Stomach smooth muscle (tissue), 2 donors: ENCODE data around the gene MORN3.
"Not testable (repeated sequence)": the region's sequence is repeated elsewhere in the genome, so short reads cannot be mapped to it uniquely, and the experiment has no call there.

Experiments
- H3K27ac ChIP-seq: one replicate; pipeline ENCODE4 v1.7.0; 2013; ENCODE audit warnings: mild to moderate bottlenecking, low read length, inconsistent platforms
- H3K27me3 ChIP-seq, 2 donors: one replicate each; pipeline ENCODE4 v1.7.0; 2013; ENCODE audit warnings: low read length in 2 of 2; ENCODE audit not compliant: insufficient read depth in 2 of 2, control insufficient read depth in 1 of 2
- H3K36me3 ChIP-seq, 2 donors: one replicate each; pipeline ENCODE4 v1.7.0; 2013; ENCODE audit warnings: low read length in 2 of 2; ENCODE audit not compliant: control insufficient read depth in 2 of 2, insufficient read depth in 2 of 2
- H3K4me1 ChIP-seq: one replicate; pipeline ENCODE4 v1.7.0; 2013; ENCODE audit warnings: low read length; ENCODE audit not compliant: control insufficient read depth, insufficient read depth
- H3K4me3 ChIP-seq, 2 donors: one replicate each; pipeline ENCODE4 v1.7.0; 2013; ENCODE audit warnings: low read length in 2 of 2
- H3K9ac ChIP-seq, 2 donors: one replicate each; pipeline ENCODE4 v1.7.0; 2013; ENCODE audit warnings: low read length in 2 of 2, mild to moderate bottlenecking in 1 of 2
- H3K9me3 ChIP-seq, 2 donors: one replicate each; pipeline ENCODE4 v1.7.0; 2013; ENCODE audit warnings: low read length in 2 of 2; ENCODE audit not compliant: control insufficient read depth in 2 of 2
- donor health status: healthy.
- donor health status: Pancreatic carcinoma.

Gene MORN3

GRCh38 chr12:121709478-121709961 lies 40.1 kb upstream of the MORN3 start:
- Histone ChIP-seq H3K36me3 (no peaks in the 10 kb centered on the region), H3K27ac (no peak overlapping the region), H3K27me3 (no peaks in the 10 kb centered on the region), H3K4me3 (no peak overlapping the region), H3K4me1 (peaks cover 26% of the 10 kb centered on the region), H3K9ac (no peak overlapping the region), H3K9me3 (no peaks in the 10 kb centered on the region)

GRCh38 chr12:121709064-121709424 lies 39.6 kb upstream of the MORN3 start:
- H3K9ac ChIP-seq, H3K27me3 ChIP-seq, H3K9me3 ChIP-seq, H3K36me3 ChIP-seq, H3K27ac ChIP-seq, H3K4me3 ChIP-seq: not testable (repeated sequence)
- peaks cover 23% of the 10 kb centered on the region for H3K4me1 ChIP-seq

GRCh38 chr12:121708313-121709063 lies 39.0 kb upstream of the MORN3 start:
- Histone ChIP-seq H3K9ac (no peak overlapping the region), H3K9me3 (no peaks in the 10 kb centered on the region), H3K36me3 (no peaks in the 10 kb centered on the region), H3K27ac (no peak overlapping the region), H3K27me3 (no peaks in the 10 kb centered on the region), H3K4me3 (no peak overlapping the region), H3K4me1 (peaks cover 17% of the 10 kb centered on the region)

- no peaks in the 10 kb centered on the region for H3K27me3 ChIP-seq
- H3K9me3 ChIP-seq, result no peaks in the 10 kb centered on the region
- H3K27ac ChIP-seq, result no peak overlapping the region
- H3K4me1 ChIP-seq, result peaks cover 14% of the 10 kb centered on the region
- no peak overlapping the region for H3K4me3 ChIP-seq
- no peak overlapping the region for H3K9ac ChIP-seq
- H3K36me3 ChIP-seq, result no peaks in the 10 kb centered on the region
Observed at GRCh38 chr12:121705514-121705913, 36.1 kb upstream of the MORN3 start.

DNA sequence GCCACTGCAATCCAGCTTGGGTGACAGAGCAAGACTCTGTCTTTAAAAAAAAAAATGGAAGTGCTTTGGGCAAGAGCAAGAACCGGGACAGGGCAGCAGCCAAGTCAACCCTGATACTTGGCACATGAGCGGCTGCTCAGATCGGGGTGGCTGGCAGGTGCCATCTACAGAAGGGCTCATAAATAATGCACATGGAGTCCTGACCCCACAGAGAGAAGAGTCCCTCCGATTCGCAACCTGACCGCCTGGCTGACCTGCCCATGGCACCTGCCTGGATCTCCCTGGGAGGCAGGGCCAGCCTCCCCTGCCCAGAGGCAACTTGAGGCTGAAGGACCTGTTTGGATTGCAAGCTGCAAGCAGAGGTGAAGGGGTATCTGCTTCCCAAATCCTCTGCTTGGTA lies 33.5 kb upstream of the MORN3 start:
- Histone ChIP-seq H3K4me1 (peaks cover 14% of the 10 kb centered on the region), H3K27me3 (no peaks in the 10 kb centered on the region), H3K9ac (no peak overlapping the region), H3K9me3 (no peaks in the 10 kb centered on the region), H3K27ac (no peak overlapping the region), H3K36me3 (no peaks in the 10 kb centered on the region), H3K4me3 (no peak overlapping the region)

GRCh38 chr12:121701667-121702277 lies 32.3 kb upstream of the MORN3 start:
- Histone ChIP-seq H3K4me3 (no peak overlapping the region), H3K9me3 (no peaks in the 10 kb centered on the region), H3K36me3 (no peaks in the 10 kb centered on the region), H3K27me3 (no peaks in the 10 kb centered on the region), H3K4me1 (peaks cover 14% of the 10 kb centered on the region), H3K27ac (no peak overlapping the region), H3K9ac (no peak overlapping the region)

- H3K9ac ChIP-seq, H3K27ac ChIP-seq, H3K9me3 ChIP-seq, H3K4me3 ChIP-seq, H3K27me3 ChIP-seq, H3K36me3 ChIP-seq: not testable (repeated sequence)
- H3K4me1 ChIP-seq, result peaks cover 14% of the 10 kb centered on the region
Observed at GRCh38 chr12:121697861-121698260, 28.4 kb upstream of the MORN3 start.

- Histone ChIP-seq H3K4me1 (peaks cover 11% of the 10 kb centered on the region), H3K27me3 (no peaks in the 10 kb centered on the region), H3K9me3 (no peaks in the 10 kb centered on the region), H3K27ac (no peak overlapping the region), H3K36me3 (no peaks in the 10 kb centered on the region), H3K4me3 (no peak overlapping the region), H3K9ac (no peak overlapping the region)
Observed at GRCh38 chr12:121697093-121697698, 27.7 kb upstream of the MORN3 start.

GRCh38 chr12:121693155-121693687 lies 23.8 kb upstream of the MORN3 start:
- H3K9me3 ChIP-seq, result no peaks in the 10 kb centered on the region
- H3K27me3 ChIP-seq, result no peaks in the 10 kb centered on the region
- H3K4me1 ChIP-seq, result no peaks in the 10 kb centered on the region
- H3K27ac ChIP-seq, result no peak overlapping the region
- no peak overlapping the region for H3K9ac ChIP-seq
- no peaks in the 10 kb centered on the region for H3K36me3 ChIP-seq
- H3K4me3 ChIP-seq, result no peak overlapping the region

GRCh38 chr12:121692744-121693143 lies 23.3 kb upstream of the MORN3 start:
- H3K36me3 ChIP-seq, H3K27ac ChIP-seq, H3K27me3 ChIP-seq, H3K4me3 ChIP-seq, H3K4me1 ChIP-seq, H3K9me3 ChIP-seq, H3K9ac ChIP-seq: not testable (repeated sequence)

DNA sequence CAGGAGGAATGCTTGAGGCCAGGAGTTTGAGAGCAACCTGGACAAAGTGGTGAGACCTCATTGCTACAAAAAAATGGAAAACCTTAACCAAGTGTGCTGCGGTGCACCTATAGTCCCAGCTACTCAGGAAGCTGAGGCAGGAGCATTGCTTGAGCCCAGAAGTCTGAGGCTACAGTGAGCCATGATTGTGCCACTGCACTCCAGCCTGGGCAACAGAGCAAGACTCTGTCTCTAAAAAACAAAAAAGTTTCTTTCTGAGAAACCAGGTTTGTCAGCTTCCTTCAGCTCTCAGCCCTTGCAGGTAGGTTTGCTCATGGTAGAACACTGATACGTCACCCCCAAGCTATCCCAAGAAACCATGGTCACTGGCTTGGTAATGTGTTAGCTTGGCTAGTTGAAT lies 20.0 kb upstream of the MORN3 start:
- no peaks in the 10 kb centered on the region for H3K36me3 ChIP-seq
- no peaks in the 10 kb centered on the region for H3K27me3 ChIP-seq
- H3K9ac ChIP-seq, result no peak overlapping the region
- H3K4me1 ChIP-seq, result peaks cover 2% of the 10 kb centered on the region
- no peak overlapping the region for H3K27ac ChIP-seq
- no peaks in the 10 kb centered on the region for H3K9me3 ChIP-seq
- H3K4me3 ChIP-seq, result no peak overlapping the region
